GM19397 (cell line): Measurements from ENCODE around the gene AGTPBP1.
"Not testable (repeated sequence)": the region's sequence is repeated elsewhere in the genome, so short reads cannot be mapped to it uniquely, and the experiment has no call there.

Experiments used
- ATAC-seq: cut with Tn5 transposase; IDR thresholded peaks from one replicate; pipeline ENCODE4 v1.9.1; 2021; ENCODE audit warnings: mild to moderate bottlenecking, moderate library complexity; ENCODE audit not compliant: unreplicated experiment

The AGTPBP1 gene, protein sequence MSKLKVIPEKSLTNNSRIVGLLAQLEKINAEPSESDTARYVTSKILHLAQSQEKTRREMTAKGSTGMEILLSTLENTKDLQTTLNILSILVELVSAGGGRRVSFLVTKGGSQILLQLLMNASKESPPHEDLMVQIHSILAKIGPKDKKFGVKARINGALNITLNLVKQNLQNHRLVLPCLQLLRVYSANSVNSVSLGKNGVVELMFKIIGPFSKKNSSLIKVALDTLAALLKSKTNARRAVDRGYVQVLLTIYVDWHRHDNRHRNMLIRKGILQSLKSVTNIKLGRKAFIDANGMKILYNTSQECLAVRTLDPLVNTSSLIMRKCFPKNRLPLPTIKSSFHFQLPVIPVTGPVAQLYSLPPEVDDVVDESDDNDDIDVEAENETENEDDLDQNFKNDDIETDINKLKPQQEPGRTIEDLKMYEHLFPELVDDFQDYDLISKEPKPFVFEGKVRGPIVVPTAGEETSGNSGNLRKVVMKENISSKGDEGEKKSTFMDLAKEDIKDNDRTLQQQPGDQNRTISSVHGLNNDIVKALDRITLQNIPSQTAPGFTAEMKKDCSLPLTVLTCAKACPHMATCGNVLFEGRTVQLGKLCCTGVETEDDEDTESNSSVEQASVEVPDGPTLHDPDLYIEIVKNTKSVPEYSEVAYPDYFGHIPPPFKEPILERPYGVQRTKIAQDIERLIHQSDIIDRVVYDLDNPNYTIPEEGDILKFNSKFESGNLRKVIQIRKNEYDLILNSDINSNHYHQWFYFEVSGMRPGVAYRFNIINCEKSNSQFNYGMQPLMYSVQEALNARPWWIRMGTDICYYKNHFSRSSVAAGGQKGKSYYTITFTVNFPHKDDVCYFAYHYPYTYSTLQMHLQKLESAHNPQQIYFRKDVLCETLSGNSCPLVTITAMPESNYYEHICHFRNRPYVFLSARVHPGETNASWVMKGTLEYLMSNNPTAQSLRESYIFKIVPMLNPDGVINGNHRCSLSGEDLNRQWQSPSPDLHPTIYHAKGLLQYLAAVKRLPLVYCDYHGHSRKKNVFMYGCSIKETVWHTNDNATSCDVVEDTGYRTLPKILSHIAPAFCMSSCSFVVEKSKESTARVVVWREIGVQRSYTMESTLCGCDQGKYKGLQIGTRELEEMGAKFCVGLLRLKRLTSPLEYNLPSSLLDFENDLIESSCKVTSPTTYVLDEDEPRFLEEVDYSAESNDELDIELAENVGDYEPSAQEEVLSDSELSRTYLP

DNA sequence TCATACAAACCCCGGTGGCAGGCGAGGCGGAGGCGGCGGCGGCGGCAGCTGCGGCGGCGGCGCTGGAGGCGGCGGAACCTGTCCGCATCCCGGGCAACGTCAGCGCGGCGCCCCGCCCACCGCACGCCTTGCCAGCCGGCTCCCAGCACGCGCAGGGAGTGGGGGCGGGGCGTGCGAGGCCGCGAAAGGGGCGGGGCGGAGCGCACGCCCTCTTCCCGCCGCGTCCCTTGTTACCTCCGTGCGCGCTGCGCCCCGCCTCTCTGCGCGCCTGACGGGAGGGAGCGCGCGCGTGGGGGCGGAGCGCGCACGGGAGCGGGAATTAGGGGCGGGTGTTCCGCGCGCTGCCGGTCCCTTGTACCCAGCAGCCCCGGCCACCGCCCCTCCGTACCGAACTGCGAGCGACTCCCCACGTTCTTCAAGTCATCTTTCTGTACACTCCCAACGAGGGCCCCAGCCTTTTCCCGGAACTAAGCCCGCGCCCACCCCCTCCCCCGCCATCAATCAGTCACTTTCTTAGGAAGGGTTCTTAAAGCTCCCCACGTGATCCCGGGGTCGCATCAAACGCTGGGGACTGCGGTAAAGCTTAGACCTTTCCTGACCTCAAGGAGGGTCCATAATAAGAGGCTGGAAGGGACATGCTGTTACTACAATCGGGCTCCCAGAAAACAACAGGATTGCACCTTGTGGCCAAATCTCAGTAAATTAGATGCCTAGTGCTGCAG lies at the start of gene AGTPBP1:
Gene AGTPBP1 (minus strand): TSS at position 80 of the 722 bp plus-strand sequence. CDS start 29,421 bp downstream, outside the sequence.
- peak; percentile 90 for ATAC-seq

DNA sequence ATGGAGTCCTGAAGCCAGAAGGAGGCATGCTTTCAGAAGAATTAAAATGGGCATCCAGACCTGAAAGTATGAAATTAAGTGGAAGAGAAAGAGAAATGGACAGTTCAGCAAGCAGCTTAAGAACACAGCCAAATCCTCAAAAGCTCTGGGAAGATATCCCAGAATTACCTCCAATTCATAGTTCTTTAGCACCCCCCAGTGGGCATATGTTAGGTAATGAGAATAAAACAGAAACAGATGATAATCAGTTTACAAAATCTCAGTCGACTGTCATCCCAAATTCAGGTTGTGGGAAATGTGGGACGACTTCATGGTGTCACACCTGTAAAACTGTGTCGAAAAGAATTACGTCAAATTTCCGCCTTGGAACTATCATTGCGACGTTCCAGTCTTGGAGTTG lies 44.4 kb upstream of the AGTPBP1 start:
- ATAC-seq: not testable (repeated sequence)

DNA sequence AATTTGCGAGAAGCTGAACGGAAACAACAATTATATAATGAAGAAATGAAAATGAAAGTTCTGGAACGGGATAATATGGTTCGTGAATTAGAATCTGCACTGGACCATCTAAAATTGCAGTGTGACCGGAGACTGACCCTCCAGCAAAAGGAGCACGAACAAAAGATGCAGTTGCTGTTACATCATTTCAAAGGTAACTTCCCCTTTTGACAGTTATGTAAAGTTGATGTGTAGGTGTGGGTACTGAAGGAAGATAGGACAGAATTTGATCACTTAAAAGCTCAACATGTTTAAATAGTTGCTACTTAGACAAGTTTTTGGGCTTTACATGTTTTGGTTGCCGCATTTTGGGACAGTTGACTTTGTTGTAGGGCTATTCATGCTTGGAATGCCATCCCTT lies 32.1 kb upstream of the AGTPBP1 start:
- ATAC-seq: not testable (repeated sequence)

DNA sequence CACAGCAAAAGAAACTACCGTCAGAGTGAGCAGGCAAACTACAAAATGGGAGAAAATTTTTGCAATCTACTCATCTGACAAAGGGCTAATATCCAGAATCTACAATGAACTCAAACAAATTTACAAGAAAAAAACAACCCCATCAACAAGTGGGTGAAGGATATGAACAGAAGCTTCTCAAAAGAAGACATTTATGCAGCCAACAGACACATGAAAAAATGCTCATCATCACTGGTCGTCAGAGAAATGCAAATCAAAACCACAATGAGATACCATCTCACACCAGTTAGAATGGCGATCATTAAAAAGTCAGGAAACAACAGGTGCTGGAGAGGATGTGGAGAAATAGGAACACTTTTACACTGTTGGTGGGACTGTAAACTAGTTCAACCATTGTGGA lies 20.0 kb upstream of the AGTPBP1 start:
- not testable (repeated sequence) for ATAC-seq

DNA sequence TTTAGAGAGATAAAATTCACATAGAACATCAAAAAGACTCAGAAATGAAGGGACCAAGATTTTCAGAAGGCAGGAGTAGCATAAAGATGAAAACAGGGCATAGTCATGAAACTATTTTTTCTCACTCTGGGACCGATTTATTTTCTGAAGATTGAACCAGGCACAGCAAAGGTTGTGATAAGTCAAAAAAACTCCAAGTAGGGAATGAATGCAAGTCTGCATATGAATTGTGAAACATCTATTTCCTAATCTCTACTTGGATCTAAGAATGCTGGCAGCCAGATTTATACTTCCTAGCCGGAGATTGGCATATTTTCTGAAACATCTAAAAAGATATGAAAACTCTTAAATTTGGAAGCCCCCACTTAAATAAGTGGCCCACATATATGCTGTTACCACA lies 16.0 kb upstream of the AGTPBP1 start:
- not testable (repeated sequence) for ATAC-seq

GRCh38 chr9:85756216-85756615 lies 14.5 kb upstream of the AGTPBP1 start:
- ATAC-seq: not testable (repeated sequence)

GRCh38 chr9:85746309-85746708 lies 4.6 kb upstream of the AGTPBP1 start:
- ATAC-seq: no peak

DNA sequence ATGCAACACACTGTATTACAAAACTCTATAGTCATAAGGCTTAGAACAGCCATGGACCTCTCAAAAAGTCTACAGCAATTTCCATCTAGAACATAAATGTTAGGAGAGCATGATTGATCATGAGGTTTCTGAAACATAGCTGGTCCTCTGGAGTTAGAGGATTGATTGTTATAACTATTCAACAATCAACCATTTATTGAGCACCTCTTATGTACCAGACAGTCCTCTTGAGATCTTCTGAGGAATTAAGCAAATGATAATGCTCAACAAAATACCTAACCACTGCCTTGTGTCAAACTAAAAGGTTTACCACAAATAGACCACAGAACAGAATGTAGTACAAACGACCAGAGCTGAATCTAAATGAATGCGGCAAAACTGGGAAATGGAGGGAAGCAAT lies 3.4 kb upstream of the AGTPBP1 start:
- no peak for ATAC-seq

DNA sequence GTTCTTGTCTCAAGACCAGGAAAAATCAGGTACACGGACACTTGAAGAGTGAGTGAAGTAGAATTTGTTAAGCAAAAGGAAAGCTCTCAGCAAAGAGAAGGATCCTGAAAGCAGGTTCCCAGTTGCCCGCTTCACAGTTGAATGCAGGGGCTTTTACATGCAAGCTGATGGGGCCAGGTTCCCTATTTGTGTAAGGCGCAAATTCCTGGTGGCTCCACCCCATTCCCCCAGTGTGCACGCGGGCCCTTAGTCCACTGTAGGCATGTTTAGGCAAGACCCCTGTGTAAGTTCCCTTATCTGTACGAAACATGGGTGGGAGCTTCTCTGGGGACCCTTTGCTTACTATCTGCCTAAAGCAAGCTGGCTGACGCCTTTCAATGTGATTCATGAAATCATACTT lies 2.7 kb upstream of the AGTPBP1 start:
- ATAC-seq: no peak

DNA sequence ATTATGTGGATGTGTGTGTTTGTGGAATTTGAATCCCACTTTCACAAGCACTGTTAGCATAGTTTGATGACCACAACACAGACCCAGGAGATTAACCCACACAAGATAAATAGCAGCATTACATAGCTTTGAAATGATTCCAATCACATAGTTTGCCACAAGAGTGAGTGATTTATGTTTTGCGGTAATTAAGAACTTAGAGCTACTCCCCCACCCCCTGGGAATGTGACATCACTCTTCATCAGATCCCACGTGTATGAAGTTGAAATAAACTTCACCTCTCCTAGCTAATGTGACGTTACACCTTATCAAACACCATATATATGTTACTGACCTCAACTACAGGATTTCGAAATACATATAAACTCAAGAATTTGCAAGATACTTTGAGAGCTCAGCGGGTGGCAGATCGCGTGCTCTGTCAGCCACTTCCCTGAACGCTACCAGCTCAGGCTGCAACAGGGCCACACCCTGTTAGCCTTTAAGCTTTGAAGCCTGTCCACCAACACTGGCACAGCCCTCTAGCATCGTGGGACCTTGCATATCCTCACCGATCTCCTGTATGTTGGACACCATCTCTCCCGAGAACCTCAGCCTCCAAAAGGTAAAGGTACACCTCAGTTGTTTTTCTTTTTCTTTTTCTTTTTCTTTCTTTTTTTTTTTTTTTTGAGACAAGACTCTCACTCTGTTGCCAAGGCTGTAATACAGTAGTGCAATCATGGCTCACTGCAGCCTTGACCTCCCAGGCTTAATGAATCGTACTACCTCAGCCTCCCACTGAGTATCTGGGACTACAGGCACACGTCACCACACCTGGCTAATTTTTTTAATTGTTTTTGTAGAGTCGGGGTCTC lies 1.7 kb upstream of the AGTPBP1 start:
- ATAC-seq: no peak

- ATAC-seq: no peak
Observed at GRCh38 chr9:85742597-85742936, 813 bp upstream of the AGTPBP1 start.

- peak; percentile 45 for ATAC-seq
Observed at GRCh38 chr9:85741095-85741874, 469 bp downstream of the AGTPBP1 start.

DNA sequence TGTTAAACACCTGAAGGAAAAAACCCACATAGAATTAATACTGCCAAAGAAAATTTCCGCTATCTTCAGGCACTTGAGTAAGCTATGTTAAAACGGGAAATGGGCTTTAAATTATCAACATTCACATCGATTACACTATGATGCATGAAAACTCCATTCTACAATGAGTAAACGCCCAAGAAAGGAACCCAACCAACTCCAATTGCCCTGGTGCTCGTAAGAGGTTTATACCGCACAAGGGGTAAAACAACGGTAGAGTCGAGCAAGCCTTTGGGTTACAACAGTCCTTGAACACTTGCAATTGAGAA lies 1.0 kb downstream of the AGTPBP1 start:
- ATAC-seq: no peak

DNA sequence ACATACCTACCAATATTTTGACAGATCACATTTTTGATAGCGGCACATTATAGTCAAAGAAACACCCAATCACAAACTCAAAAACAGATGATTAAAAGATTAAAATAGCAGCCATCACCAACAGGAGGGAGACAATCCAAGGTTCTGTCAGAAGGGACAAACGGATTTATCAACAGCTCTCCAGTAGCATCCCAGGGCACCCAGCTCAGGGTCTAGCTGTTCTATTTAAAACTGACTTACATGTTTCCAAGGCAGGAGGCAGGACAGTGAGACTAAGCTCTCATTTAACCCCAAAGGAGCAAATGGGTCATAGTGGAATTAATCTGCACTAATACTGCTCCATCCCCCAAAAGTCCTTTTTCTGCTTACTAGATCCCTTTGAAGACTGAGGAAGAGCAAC lies 3.2 kb downstream of the AGTPBP1 start:
- no peak for ATAC-seq

GRCh38 chr9:85737671-85738070 lies 4.1 kb downstream of the AGTPBP1 start:
- ATAC-seq: no peak

- no peak for ATAC-seq
Observed at GRCh38 chr9:85730916-85731630, 10.7 kb downstream of the AGTPBP1 start.

- ATAC-seq: no peak
Observed at GRCh38 chr9:85729882-85730281, 11.9 kb downstream of the AGTPBP1 start.

DNA sequence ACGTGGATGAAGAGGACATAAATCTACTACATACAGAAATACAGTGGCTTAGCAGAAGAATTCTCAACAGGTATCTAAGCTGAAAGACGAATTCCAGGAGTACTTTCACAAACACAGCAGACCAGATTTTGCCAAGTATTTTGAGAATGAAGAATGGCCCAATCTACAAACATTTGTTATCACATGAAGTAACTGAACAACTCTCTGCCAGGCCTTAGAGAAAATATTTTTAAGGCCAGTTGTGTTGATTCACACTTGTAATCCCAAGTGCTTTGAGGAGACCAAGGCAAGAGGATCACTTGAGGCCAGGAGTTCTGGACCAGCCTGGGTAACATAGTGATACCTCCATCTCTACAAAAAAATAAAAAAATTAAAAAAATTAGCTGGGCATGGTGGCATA lies 14.3 kb downstream of the AGTPBP1 start:
- no peak for ATAC-seq
